CD4-positive, CD25-positive, alpha-beta regulatory T cell (primary cell): Measurements from ENCODE around the gene MAP7. TPM values are rescaled to one million over a fixed set of nuclear protein-coding genes. Genes with fewer than 3 reads are reported as not detected.

ENCODE experiments used
- ATAC-seq, 2 donors: fragments of 150-1000 bp; cut with Tn5 transposase; one replicate each; pipeline ENCODE4 v1.10.0; 2021; ENCODE audit warnings: low read depth in 2 of 2, moderate number of reproducible peaks in 2 of 2, moderate library complexity in 1 of 2
- DNase-seq, 3 donors: peaks; one replicate each; pipeline versions ENCODE4 v3.0.0 to v3.0.0-alpha.2; 2012 to 2022; ENCODE audit warnings: mixed read lengths in 1 of 3
- H3K27ac ChIP-seq: one replicate; pipeline ENCODE4 v1.7.0; 2013; ENCODE audit warnings: mild to moderate bottlenecking, low read length; ENCODE audit not compliant: insufficient read depth, poor library complexity, severe bottlenecking
- H3K27me3 ChIP-seq: one replicate; pipeline ENCODE4 v1.7.0; 2013; ENCODE audit warnings: low read length; ENCODE audit not compliant: control insufficient read depth, insufficient read depth
- H3K36me3 ChIP-seq: one replicate; pipeline ENCODE4 v1.7.0; 2013; ENCODE audit warnings: mild to moderate bottlenecking, low read length, moderate library complexity; ENCODE audit not compliant: control insufficient read depth, insufficient read depth
- H3K4me1 ChIP-seq: 2 replicates; pipeline ENCODE4 v1.7.0; 2013; ENCODE audit warnings: mild to moderate bottlenecking, low read length; ENCODE audit not compliant: insufficient read depth, control insufficient read depth, poor library complexity, severe bottlenecking
- H3K4me3 ChIP-seq: one replicate; pipeline ENCODE4 v1.7.0; 2013; ENCODE audit warnings: low read depth, mild to moderate bottlenecking, low read length, moderate library complexity
- H3K9me3 ChIP-seq, 2 experiments: 1 replicate in 1 of 2; 2 replicates in 1 of 2; pipeline ENCODE4 v1.7.0; 2013; ENCODE audit warnings: low read length in 2 of 2, mild to moderate bottlenecking in 1 of 2, moderate library complexity in 1 of 2; ENCODE audit not compliant: control insufficient read depth in 2 of 2
- H3K27ac Mint-ChIP-seq, 3 donors: one replicate each; pipeline ENCODE4 v1.8.0; 2020 to 2022; ENCODE audit warnings: mild to moderate bottlenecking in 3 of 3, mixed read lengths in 3 of 3, moderate library complexity in 2 of 3
- H3K27me3 Mint-ChIP-seq: one replicate; pipeline ENCODE4 v1.8.0; 2022; ENCODE audit warnings: mild to moderate bottlenecking, mixed read lengths
- H3K36me3 Mint-ChIP-seq: one replicate; pipeline ENCODE4 v1.8.0; 2020; ENCODE audit warnings: mixed read lengths
- H3K4me1 Mint-ChIP-seq, 4 donors: one replicate each; pipeline ENCODE4 v1.8.0; 2020 to 2022; ENCODE audit warnings: mixed read lengths in 4 of 4, mild to moderate bottlenecking in 1 of 4
- H3K4me3 Mint-ChIP-seq, 4 donors: one replicate each; pipeline ENCODE4 v1.8.0; 2020 to 2022; ENCODE audit warnings: mild to moderate bottlenecking in 4 of 4, mixed read lengths in 4 of 4, moderate library complexity in 3 of 4
- H3K9me3 Mint-ChIP-seq, 7 donors: one replicate each; pipeline ENCODE4 v1.8.0; 2020 to 2022; ENCODE audit warnings: mixed read lengths in 7 of 7, mild to moderate bottlenecking in 3 of 7, moderate library complexity in 2 of 7
- polyA plus RNA-seq, 4 donors: library from polyadenylated mRNA; unstranded; fragments of 300-500 nt; fragmentation: Illumina TruSeq; gene quantifications; one replicate each; pipeline ENCODE4 v1.2.3, GENCODE V29; 2021
- total RNA-seq: library from RNA; stranded (reverse); gene quantifications from one replicate; pipeline ENCODE4 v1.2.3, GENCODE V29; 2022

Gene MAP7
- total and polyA plus RNA-seq, 5 donors from 2014 or later: 0.06 to 0.72 (median 0.21) TPM

- H3K36me3 ChIP-seq: no peaks in the 10 kb centered on the region
- H3K27me3 Mint-ChIP-seq: peaks cover 4% of the 10 kb centered on the region
- H3K4me1 ChIP-seq: no peaks in the 10 kb centered on the region
- H3K9me3 ChIP-seq: no peaks in the 10 kb centered on the region
- H3K36me3 Mint-ChIP-seq: peaks cover 4% of the 10 kb centered on the region
- peaks cover 0 to 3% (median under 1%) of the 10 kb centered on the region in 4 donors for H3K4me1 Mint-ChIP-seq
- H3K4me3 Mint-ChIP-seq: no peak overlapping the region
- no peak overlapping the region for H3K27ac ChIP-seq
- no peaks in the 10 kb centered on the region for H3K9me3 Mint-ChIP-seq
- ATAC-seq (no peak), DNase-seq (no peak)
- no peak overlapping the region for H3K27ac Mint-ChIP-seq
- H3K27me3 ChIP-seq: no peaks in the 10 kb centered on the region
- H3K4me3 ChIP-seq: no peak overlapping the region
Observed at GRCh38 chr6:136370988-136371728, 179.1 kb downstream of the MAP7 start.

DNA sequence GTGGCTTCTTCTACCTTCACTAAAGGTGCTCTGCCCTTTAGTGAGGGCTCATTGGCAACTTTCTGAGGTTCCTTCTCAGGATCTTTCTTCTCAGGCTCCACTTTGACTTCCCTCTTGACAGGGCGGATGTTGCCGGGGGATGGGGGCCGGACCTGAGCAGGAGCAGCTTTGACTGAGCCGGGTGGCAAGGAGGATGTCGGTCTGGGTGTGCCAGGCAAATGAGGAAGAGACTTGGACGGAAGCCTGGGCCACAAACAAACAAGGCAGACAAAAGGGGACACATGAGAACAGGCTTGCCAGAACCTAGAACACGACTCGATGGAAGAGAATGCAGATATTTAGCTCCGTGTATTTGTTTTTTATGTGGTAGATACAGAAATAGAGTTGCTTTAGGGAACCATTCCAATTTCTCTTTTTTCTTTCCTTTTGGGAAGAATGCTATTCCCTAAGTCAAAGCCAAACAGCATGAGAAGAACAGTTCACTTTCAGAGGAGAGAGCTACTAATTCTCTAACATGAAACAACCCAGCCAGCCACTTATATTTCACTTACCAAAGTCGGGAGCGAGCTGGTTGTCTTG is 184.4 kb downstream of the MAP7 start:
- no peak overlapping the region for H3K4me3 ChIP-seq
- H3K9me3 ChIP-seq: no peaks in the 10 kb centered on the region
- H3K27me3 ChIP-seq: peaks cover 2% of the 10 kb centered on the region
- H3K27ac ChIP-seq: no peak overlapping the region
- ATAC-seq: no peak
- Mint-ChIP-seq H3K27ac (peak overlapping the region in 2 of 3 donors; percentile 27 to 48), H3K4me3 (no peak overlapping the region), H3K36me3 (no peaks in the 10 kb centered on the region), H3K4me1 (peaks cover 0 to 8% (median 5%) of the 10 kb centered on the region in 4 donors), H3K27me3 (peaks cover 4% of the 10 kb centered on the region), H3K9me3 (peaks cover 0 to 3% (median 0%) of the 10 kb centered on the region in 7 donors)
- peak in 1 of 3 donors; percentile 71 for DNase-seq
- H3K4me1 ChIP-seq: no peaks in the 10 kb centered on the region
- H3K36me3 ChIP-seq: no peaks in the 10 kb centered on the region

DNA sequence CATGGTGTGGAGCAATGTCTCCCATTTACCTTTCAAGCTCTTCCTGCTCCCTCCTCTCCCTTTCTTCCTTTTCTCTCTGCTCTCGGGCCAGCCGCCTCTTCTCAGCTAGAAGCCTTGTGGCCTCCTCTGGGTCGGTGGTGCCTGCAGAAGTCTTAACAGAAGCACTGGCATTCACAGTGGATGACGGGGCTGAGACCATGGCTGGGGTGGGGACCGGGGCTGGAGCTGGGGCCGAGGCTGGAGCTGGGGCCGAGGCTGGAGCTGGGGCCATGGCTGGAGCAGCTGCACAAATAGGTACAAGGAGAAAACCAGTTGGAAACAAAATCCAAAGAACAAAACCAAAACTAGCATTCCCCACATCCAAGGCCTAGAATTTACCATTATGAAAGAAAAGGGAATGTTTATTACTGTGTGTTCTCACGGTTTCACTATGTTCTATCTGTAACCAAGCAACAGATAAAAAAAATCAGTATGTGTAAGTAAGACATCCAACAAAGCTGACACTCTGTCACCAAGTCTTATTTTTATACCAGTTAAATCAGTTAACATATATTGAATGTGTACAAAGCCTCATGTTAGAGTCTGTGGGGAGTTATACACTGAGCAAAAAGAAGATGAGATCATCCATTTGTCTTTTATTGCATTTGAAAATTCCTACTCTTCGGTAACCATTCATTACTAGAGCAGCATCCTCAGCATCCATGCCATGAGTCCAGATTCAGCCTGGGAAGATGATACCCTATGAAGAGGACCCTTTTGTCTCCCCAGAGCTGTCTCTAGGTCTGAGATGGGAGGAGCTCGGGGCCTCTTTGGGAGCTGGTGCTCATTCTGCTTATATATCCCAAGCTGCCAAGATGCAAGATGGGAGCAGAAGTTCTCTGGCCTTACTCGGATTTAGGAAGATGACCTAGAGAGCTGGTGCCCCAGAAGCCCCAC is 187.5 kb downstream of the MAP7 start:
- H3K27ac ChIP-seq: no peak overlapping the region
- H3K4me1 ChIP-seq: no peaks in the 10 kb centered on the region
- H3K36me3 ChIP-seq: no peaks in the 10 kb centered on the region
- H3K27me3 Mint-ChIP-seq: peaks cover 4% of the 10 kb centered on the region
- ATAC-seq (no peak), DNase-seq (no peak)
- H3K9me3 Mint-ChIP-seq: peaks cover 0 to 3% (median 0%) of the 10 kb centered on the region in 7 donors
- H3K9me3 ChIP-seq: no peaks in the 10 kb centered on the region
- no peak overlapping the region for H3K4me3 ChIP-seq
- peaks cover 2% of the 10 kb centered on the region for H3K27me3 ChIP-seq
- H3K4me1 Mint-ChIP-seq: peaks cover 0 to 8% (median 5%) of the 10 kb centered on the region in 4 donors
- H3K36me3 Mint-ChIP-seq: no peaks in the 10 kb centered on the region
- H3K4me3 Mint-ChIP-seq: no peak overlapping the region
- H3K27ac Mint-ChIP-seq: no peak overlapping the region

GRCh38 chr6:136361787-136362186 is 188.4 kb downstream of the MAP7 start:
- H3K27ac Mint-ChIP-seq: no peak overlapping the region
- H3K4me3 Mint-ChIP-seq: no peak overlapping the region
- no peaks in the 10 kb centered on the region for H3K36me3 Mint-ChIP-seq
- peaks cover 0 to 8% (median 4%) of the 10 kb centered on the region in 4 donors for H3K4me1 Mint-ChIP-seq
- no peak for ATAC-seq
- H3K4me1 ChIP-seq: no peaks in the 10 kb centered on the region
- H3K9me3 Mint-ChIP-seq: peaks cover 0 to 3% (median 0%) of the 10 kb centered on the region in 7 donors
- no peak overlapping the region for H3K27ac ChIP-seq
- no peak for DNase-seq
- H3K27me3 Mint-ChIP-seq: peaks cover under 1% of the 10 kb centered on the region
- H3K27me3 ChIP-seq: peaks cover 2% of the 10 kb centered on the region
- H3K4me3 ChIP-seq: no peak overlapping the region
- H3K9me3 ChIP-seq: no peaks in the 10 kb centered on the region
- no peaks in the 10 kb centered on the region for H3K36me3 ChIP-seq

DNA sequence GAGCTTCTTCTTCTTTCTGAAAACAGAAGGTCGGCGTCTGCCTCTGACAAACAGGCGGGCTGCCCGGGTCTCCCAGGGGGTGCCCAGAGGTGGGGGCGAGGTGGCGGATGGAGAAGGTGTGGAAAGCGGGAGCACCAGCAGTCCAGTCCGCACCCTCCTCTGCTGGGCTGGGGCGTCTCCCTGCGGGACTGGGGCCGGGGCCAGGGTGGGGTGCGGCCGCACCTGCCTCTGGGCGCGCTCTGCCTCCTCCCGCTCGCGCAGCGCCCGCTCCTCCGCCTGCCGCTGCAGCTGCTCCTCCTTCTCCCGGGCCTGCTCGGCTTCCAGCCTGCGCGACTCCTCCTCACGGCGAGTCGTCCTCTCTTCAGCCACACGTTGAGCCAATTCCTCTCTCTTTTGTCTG is 189.4 kb downstream of the MAP7 start:
- DNase-seq: no peak
- Histone ChIP-seq H3K4me1 (no peaks in the 10 kb centered on the region), H3K27ac (no peak overlapping the region), H3K36me3 (no peaks in the 10 kb centered on the region), H3K27me3 (peaks cover 2% of the 10 kb centered on the region), H3K9me3 (no peaks in the 10 kb centered on the region), H3K4me3 (no peak overlapping the region)
- no peak for ATAC-seq
- H3K27me3 Mint-ChIP-seq: no peaks in the 10 kb centered on the region
- H3K4me1 Mint-ChIP-seq: peaks cover 0 to 4% (median 1%) of the 10 kb centered on the region in 4 donors
- no peaks in the 10 kb centered on the region for H3K36me3 Mint-ChIP-seq
- H3K4me3 Mint-ChIP-seq: no peak overlapping the region
- H3K9me3 Mint-ChIP-seq: peaks cover 0 to 2% (median 0%) of the 10 kb centered on the region in 7 donors
- H3K27ac Mint-ChIP-seq: no peak overlapping the region

DNA sequence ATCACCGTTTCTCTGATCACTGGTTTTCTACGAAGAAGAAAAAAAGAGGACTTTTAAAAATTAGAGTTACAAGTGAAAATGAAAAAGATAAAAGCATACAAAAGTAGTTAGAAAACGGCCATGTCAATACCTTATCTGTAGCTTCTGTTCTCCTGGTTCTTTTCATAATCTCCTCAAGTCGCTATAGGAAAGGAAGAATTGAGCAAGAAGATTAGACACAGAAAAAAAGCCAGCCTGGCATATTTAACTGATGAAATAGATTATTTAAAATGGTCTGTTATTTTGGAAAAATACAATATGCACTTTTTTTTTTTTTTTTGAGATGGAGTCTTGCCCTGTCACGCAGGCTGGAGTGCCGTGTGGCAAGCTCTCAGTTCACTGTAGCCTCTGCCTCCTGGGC is 190.4 kb downstream of the MAP7 start:
- Mint-ChIP-seq H3K36me3 (no peaks in the 10 kb centered on the region), H3K27me3 (no peaks in the 10 kb centered on the region), H3K27ac (no peak overlapping the region), H3K4me3 (no peak overlapping the region), H3K9me3 (no peaks in the 10 kb centered on the region), H3K4me1 (no peaks in the 10 kb centered on the region)
- Histone ChIP-seq H3K27ac (no peak overlapping the region), H3K9me3 (no peaks in the 10 kb centered on the region), H3K4me1 (no peaks in the 10 kb centered on the region), H3K4me3 (no peak overlapping the region), H3K36me3 (no peaks in the 10 kb centered on the region), H3K27me3 (peaks cover under 1% of the 10 kb centered on the region)
- DNase-seq (no peak), ATAC-seq (no peak)

GRCh38 chr6:136351518-136352110 is 198.6 kb downstream of the MAP7 start:
- Histone ChIP-seq H3K4me3 (no peak overlapping the region), H3K36me3 (no peaks in the 10 kb centered on the region), H3K27ac (no peak overlapping the region), H3K27me3 (peaks cover 3% of the 10 kb centered on the region), H3K4me1 (no peaks in the 10 kb centered on the region), H3K9me3 (no peaks in the 10 kb centered on the region)
- no peak overlapping the region for H3K27ac Mint-ChIP-seq
- no peaks in the 10 kb centered on the region for H3K4me1 Mint-ChIP-seq
- ATAC-seq: no peak
- no peaks in the 10 kb centered on the region for H3K36me3 Mint-ChIP-seq
- H3K27me3 Mint-ChIP-seq: peaks cover 14% of the 10 kb centered on the region
- no peak for DNase-seq
- no peak overlapping the region for H3K4me3 Mint-ChIP-seq
- no peaks in the 10 kb centered on the region for H3K9me3 Mint-ChIP-seq
